ENCODE measurements around the gene HES5. TPM values are rescaled to one million over a fixed set of nuclear protein-coding genes. Genes with fewer than 3 reads are reported as not detected.

HES5 gene
- total RNA-seq, 4 donors from 2014 or later = 8.1 to 32.5 (median 9.6) TPM

DNA sequence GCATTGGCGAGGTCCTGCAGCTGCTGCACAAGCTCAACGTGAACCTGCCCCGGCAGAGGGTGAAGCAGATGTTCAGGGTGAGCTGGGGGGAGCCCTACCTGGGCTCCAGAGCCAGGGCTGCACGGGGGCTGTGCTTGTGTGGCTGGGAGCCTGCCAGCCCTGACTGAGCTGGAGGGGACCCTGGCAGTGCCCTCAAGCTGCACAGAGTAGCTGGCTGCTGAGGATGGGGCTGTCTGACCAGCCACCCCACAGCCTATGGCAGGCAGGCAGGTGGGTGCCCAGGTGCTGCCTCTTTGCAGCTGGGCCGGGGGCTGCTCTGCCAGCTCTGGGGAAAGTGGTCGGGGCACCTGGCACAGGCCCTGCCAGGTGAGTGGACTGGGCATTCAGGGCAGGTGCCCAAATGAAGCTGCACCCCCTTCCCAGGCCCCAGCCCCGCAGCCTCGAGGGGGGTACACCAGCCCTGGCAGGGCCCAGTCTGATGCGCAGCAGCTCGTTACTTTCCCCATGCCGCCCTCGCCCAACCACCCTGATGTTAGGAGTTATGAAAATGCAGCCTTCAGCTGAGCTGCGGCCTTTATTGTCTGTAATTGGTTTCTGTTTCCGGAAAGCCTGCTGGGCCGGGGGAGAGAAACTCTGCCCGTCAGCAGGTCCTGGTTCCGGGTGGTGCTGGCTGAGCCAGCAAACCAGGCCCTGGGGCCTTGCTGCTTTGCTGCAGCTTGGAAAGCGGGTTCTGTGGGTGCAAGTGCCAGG lies 49.7 kb downstream of the HES5 start:
- WGBS, 2 donors = 34 to 65% methylated on average over 7 to 17 of the region's 18 CpGs
- TF ChIP-seq POLR2A (IDR thresholded peaks at IDR 0.05) = no peak
- TF ChIP-seq, protein P1, sequence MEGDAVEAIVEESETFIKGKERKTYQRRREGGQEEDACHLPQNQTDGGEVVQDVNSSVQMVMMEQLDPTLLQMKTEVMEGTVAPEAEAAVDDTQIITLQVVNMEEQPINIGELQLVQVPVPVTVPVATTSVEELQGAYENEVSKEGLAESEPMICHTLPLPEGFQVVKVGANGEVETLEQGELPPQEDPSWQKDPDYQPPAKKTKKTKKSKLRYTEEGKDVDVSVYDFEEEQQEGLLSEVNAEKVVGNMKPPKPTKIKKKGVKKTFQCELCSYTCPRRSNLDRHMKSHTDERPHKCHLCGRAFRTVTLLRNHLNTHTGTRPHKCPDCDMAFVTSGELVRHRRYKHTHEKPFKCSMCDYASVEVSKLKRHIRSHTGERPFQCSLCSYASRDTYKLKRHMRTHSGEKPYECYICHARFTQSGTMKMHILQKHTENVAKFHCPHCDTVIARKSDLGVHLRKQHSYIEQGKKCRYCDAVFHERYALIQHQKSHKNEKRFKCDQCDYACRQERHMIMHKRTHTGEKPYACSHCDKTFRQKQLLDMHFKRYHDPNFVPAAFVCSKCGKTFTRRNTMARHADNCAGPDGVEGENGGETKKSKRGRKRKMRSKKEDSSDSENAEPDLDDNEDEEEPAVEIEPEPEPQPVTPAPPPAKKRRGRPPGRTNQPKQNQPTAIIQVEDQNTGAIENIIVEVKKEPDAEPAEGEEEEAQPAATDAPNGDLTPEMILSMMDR (IDR thresholded peaks at IDR 0.05) = no peak
- no peak overlapping the region for H3K4me3 ChIP-seq (ENCODE audit: low read depth, poor library complexity, severe bottlenecking)
- intact Hi-C loops (cut with DNase I; ENCODE audit: low total_unique reads) = no loop called here
- DNase-seq (ENCODE audit: low spot score in 2 of 2) = no peak

DNA sequence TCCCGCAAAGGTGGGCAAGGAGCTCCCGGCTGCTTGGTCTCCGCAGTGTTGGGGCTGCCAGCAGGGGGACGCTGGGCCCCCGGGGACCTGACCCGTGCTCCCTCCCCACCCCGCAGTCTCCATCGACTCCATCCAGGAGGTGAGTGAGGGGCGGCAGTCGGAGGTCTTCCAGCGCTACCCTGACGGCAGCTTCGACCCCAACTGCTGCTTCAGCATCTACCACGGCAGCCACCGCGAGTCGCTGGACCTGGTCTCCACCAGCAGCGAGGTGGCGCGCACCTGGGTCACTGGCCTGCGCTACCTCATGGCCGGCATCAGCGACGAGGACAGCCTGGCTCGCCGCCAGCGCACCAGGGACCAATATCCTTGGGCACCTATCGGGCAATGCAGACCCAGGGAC lies 50.4 kb downstream of the HES5 start:
- intact Hi-C loops (cut with DNase I; ENCODE audit: low total_unique reads) = no loop called here
- 86 to 94% methylated on average over 8 to 28 of the region's 28 CpGs for WGBS, 2 donors
- TF ChIP-seq, protein P1 (IDR thresholded peaks at IDR 0.05) = no peak
- no peak for TF ChIP-seq POLR2A (IDR thresholded peaks at IDR 0.05)
- no peak for DNase-seq (ENCODE audit: low spot score in 2 of 2)
- H3K4me3 ChIP-seq (ENCODE audit: low read depth, poor library complexity, severe bottlenecking) = no peak overlapping the region

DNA sequence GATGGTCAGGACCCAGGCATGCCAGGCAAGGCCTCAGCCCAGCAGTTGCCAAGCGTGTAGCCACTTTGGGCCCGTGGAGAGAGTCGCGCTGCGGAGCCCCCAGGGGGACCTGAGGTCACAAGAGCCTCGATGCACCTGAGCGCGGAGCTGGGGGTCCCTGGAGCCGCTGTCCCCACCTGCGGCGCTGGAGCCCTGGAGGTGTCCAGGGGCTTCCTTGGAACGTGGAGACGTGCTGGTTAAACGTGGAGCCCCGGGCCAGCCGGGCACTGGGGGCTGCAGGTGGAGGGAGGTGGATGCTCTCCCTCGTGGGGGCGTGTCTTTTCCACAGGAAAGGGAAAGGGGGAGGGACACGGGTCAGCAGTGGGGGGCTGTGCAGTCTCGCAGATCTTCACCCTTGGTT lies 50.9 kb downstream of the HES5 start:
- no peak for TF ChIP-seq POLR2A (IDR thresholded peaks at IDR 0.05)
- TF ChIP-seq, protein P1 (IDR thresholded peaks at IDR 0.05) = no peak
- intact Hi-C loops (cut with DNase I; ENCODE audit: low total_unique reads) = no loop called here
- 80 to 86% methylated on average over 20 of the region's 20 CpGs for WGBS, 2 donors

More for the DNA sequence above, 50.9 kb downstream of the HES5 start:
- no peak overlapping the region for H3K4me3 ChIP-seq (ENCODE audit: low read depth, poor library complexity, severe bottlenecking)
- no peak for DNase-seq (ENCODE audit: low spot score in 2 of 2)

Other genes starting within 250 kb of the HES5 start
- 1 to 10 TPM; 5.7 to 9.7 (median 7.1) TPM for gene MORN1, start 138.7 kb downstream of the HES5 start, total RNA-seq
- 100 to 1,000 TPM in 1 of 4 donors, 10 to 100 TPM in 3; 67.4 to 114 (median 70.7) TPM for gene RER1, start 138.4 kb downstream of the HES5 start, total RNA-seq
- gene PEX10, start 117.7 kb downstream of the HES5 start, total RNA-seq = 10 to 100 TPM; 18.3 to 35.9 (median 27.7) TPM
- 100 to 1,000 TPM in 2 of 4 donors, 10 to 100 TPM in 2; 83.2 to 170 (median 115) TPM for gene PLCH2, start 54.0 kb downstream of the HES5 start, total RNA-seq
- gene PANK4, start 3.7 kb downstream of the HES5 start, total RNA-seq = 10 to 100 TPM; 26.8 to 34.7 (median 32.5) TPM
- 10 to 100 TPM; 35.2 to 43.6 (median 38.3) TPM for gene TNFRSF14, start 26.1 kb upstream of the HES5 start, total RNA-seq
- gene PRXL2B, start 56.5 kb upstream of the HES5 start, total RNA-seq = 10 to 100 TPM in 3 of 4 donors, 1 to 10 TPM in 1; 5.6 to 16.4 (median 12.0) TPM
- 1 to 10 TPM in 3 of 4 donors, under 1 TPM in 1; 0.27 to 3.5 (median 1.6) TPM for gene MMEL1, start 102.8 kb upstream of the HES5 start, total RNA-seq